DND-41 (cell line): Measurements from ENCODE around the gene RIN3.

Experiments
- ATAC-seq: fragments of 200-7000 bp; cut with Tn5 transposase; 3 replicates; pipeline ENCODE4 v1.9.1; 2021; ENCODE audit warnings: low read depth; ENCODE audit not compliant: insufficient read depth
- DNase-seq: peaks from one replicate; pipeline ENCODE4 v3.0.0-alpha.2; 2020
- H2AFZ ChIP-seq: 2 replicates; pipeline ENCODE4 v1.6.0; 2012; ENCODE audit warnings: low read depth, low read length
- H3K27ac ChIP-seq: 2 replicates; pipeline ENCODE4 v1.5.1; 2012; ENCODE audit warnings: low read length, inconsistent platforms
- H3K27me3 ChIP-seq: fragments of 200-600 bp; sonication (generic); 2 replicates; pipeline ENCODE4 v1.6.0; 2012; ENCODE audit warnings: low read length, mild to moderate bottlenecking, inconsistent platforms; ENCODE audit not compliant: insufficient read depth, poor library complexity
- H3K36me3 ChIP-seq: 2 replicates; pipeline ENCODE4 v1.5.1; 2012; ENCODE audit warnings: low read length, inconsistent platforms; ENCODE audit not compliant: insufficient read depth
- H3K4me1 ChIP-seq: 2 replicates; pipeline ENCODE4 v1.5.1; 2012; ENCODE audit warnings: mild to moderate bottlenecking, low read length; ENCODE audit not compliant: insufficient read depth
- H3K4me2 ChIP-seq: 2 replicates; pipeline ENCODE4 v1.6.0; 2012; ENCODE audit warnings: mild to moderate bottlenecking, moderate library complexity, low read length, inconsistent platforms; ENCODE audit not compliant: insufficient read depth
- H3K4me3 ChIP-seq, 2 experiments: fragments of 200-600 bp in 1 of 2; shearing (Covaris generic) in 1 of 2; 2 replicates each; pipeline ENCODE4 v1.5.1; 2012 to 2016; ENCODE audit warnings: inconsistent platforms in 2 of 2, low read length in 2 of 2, mild to moderate bottlenecking in 2 of 2, low read depth in 1 of 2, moderate library complexity in 1 of 2
- H3K79me2 ChIP-seq: 2 replicates; pipeline ENCODE4 v1.6.0; 2012; ENCODE audit warnings: low read length, inconsistent platforms; ENCODE audit not compliant: insufficient read depth
- H3K9ac ChIP-seq: 2 replicates; pipeline ENCODE4 v1.6.0; 2012; ENCODE audit warnings: low read depth, mild to moderate bottlenecking, inconsistent platforms, low read length, moderate library complexity
- H3K9me3 ChIP-seq: 2 replicates; pipeline ENCODE4 v1.5.1; 2012; ENCODE audit warnings: low read length, moderate library complexity, mild to moderate bottlenecking, inconsistent platforms; ENCODE audit not compliant: insufficient read depth, severe bottlenecking
- H4K20me1 ChIP-seq: 2 replicates; pipeline ENCODE4 v1.6.0; 2012; ENCODE audit warnings: low read length; ENCODE audit not compliant: insufficient read depth
- EZH2 ChIP-seq: IDR thresholded peaks from 3 replicates; pipeline ENCODE4 v1.6.1; 2012; ENCODE audit warnings: borderline replicate concordance, low read depth, mild to moderate bottlenecking, moderate library complexity, low read length, inconsistent platforms; ENCODE audit not compliant: severe bottlenecking
- TF ChIP-seq, protein P1 (sequence below): IDR thresholded peaks from 2 replicates; pipeline ENCODE4 v1.5.1; 2012; ENCODE audit warnings: borderline replicate concordance, low read length, moderate library complexity, mild to moderate bottlenecking; ENCODE audit not compliant: poor library complexity, severe bottlenecking; ENCODE audit errors: extremely low read depth

Gene RIN3

GRCh38 chr14:92570674-92571262 lies 57.2 kb downstream of the RIN3 start:
- Histone ChIP-seq H3K4me2 (no peak overlapping the region), H3K27ac (no peak overlapping the region), H3K4me1 (no peaks in the 10 kb centered on the region), H4K20me1 (no peaks in the 10 kb centered on the region), H3K36me3 (no peaks in the 10 kb centered on the region), H3K9ac (no peak overlapping the region), H3K79me2 (no peaks in the 10 kb centered on the region), H2AFZ (no peak overlapping the region), H3K9me3 (no peaks in the 10 kb centered on the region), H3K27me3 (no peaks in the 10 kb centered on the region), H3K4me3 (no peak overlapping the region)
- DNase-seq (no peak), ATAC-seq (no peak)
- TF ChIP-seq EZH2 = no peak
- TF ChIP-seq, protein P1, sequence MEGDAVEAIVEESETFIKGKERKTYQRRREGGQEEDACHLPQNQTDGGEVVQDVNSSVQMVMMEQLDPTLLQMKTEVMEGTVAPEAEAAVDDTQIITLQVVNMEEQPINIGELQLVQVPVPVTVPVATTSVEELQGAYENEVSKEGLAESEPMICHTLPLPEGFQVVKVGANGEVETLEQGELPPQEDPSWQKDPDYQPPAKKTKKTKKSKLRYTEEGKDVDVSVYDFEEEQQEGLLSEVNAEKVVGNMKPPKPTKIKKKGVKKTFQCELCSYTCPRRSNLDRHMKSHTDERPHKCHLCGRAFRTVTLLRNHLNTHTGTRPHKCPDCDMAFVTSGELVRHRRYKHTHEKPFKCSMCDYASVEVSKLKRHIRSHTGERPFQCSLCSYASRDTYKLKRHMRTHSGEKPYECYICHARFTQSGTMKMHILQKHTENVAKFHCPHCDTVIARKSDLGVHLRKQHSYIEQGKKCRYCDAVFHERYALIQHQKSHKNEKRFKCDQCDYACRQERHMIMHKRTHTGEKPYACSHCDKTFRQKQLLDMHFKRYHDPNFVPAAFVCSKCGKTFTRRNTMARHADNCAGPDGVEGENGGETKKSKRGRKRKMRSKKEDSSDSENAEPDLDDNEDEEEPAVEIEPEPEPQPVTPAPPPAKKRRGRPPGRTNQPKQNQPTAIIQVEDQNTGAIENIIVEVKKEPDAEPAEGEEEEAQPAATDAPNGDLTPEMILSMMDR = no peak

- ATAC-seq = no peak
- TF ChIP-seq EZH2 = no peak
- TF ChIP-seq, protein P1 = no peak
- H3K9ac ChIP-seq = no peak overlapping the region
- no peak overlapping the region for H3K27ac ChIP-seq
- H3K79me2 ChIP-seq = no peaks in the 10 kb centered on the region
- no peaks in the 10 kb centered on the region for H3K27me3 ChIP-seq
- no peaks in the 10 kb centered on the region for H3K36me3 ChIP-seq
- H3K4me2 ChIP-seq = no peak overlapping the region
- H3K4me3 ChIP-seq = no peak overlapping the region
- no peaks in the 10 kb centered on the region for H3K9me3 ChIP-seq
- no peak overlapping the region for H2AFZ ChIP-seq
- no peaks in the 10 kb centered on the region for H4K20me1 ChIP-seq
- no peak for DNase-seq
- H3K4me1 ChIP-seq = no peaks in the 10 kb centered on the region
These were observed 58.5 kb downstream of the RIN3 start for GRCh38 chr14:92572050-92572449.

GRCh38 chr14:92573761-92574498 lies 60.3 kb downstream of the RIN3 start:
- Histone ChIP-seq H4K20me1 (no peaks in the 10 kb centered on the region), H3K4me3 (no peak overlapping the region), H3K9me3 (no peaks in the 10 kb centered on the region), H3K4me2 (no peak overlapping the region), H3K27me3 (peaks cover 4% of the 10 kb centered on the region), H3K4me1 (no peaks in the 10 kb centered on the region), H3K27ac (no peak overlapping the region), H2AFZ (no peak overlapping the region), H3K36me3 (no peaks in the 10 kb centered on the region), H3K79me2 (no peaks in the 10 kb centered on the region), H3K9ac (no peak overlapping the region)
- TF ChIP-seq, protein P1 = no peak
- TF ChIP-seq EZH2 = no peak
- no peak for ATAC-seq
- DNase-seq = no peak
